DMS 273 (cell line): ENCODE results near the gene GPM6B.

ENCODE experiments used
- DNase-seq: peaks from one replicate; lab custom pipeline; 2025; ENCODE audit not compliant: unreplicated experiment; lab: John Stamatoyannopoulos, UW

Gene GPM6B

DNA sequence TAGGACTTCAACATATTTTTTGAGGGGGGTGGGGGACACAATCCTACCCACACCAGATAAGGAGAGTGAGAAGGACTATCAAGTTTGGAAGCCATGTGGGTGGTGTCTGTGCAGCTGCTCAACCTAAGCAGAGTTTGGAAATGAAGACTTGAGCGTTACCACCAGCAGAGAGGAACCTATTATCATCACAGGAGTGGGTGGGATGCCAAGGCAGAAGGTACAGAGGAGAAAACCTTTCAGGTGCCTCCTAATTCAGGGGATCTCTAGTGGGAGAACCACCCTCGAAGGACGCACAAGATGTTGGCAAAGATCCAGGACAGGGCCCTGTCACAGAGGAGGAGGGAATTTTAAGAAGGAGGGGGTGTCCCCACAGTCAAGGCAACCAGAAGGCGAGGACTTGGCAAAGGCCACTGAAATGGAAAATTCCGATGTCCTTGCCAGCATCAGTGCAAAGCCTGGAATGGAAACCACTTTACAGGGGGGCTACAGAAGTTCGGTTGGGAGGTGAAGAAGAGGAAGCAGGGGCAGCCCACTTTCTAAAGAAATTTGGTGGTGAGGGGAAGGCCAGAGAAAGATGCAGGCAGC is 8.4 kb upstream of the GPM6B start:
- DNase-seq = peak; percentile 11

DNA sequence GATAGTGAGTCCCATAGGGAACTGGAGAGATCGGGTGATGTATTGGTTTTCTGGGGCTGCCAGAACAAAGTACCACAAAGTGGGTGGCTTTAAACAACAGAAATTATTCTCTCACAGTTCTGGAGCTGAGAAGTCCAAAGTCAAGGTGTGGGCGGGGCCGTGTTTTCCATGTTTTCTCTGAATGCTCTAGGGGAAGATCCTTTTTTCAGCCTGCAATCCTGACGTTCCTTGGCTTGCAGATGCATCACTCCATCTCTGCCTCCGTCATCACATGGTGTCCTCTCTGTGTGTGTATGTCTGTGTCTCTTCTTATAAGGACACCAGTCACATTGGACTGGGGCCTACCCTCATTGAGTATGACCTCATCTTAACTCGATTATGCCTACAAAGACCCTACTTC is 7.9 kb upstream of the GPM6B start:
- no peak for DNase-seq

DNA sequence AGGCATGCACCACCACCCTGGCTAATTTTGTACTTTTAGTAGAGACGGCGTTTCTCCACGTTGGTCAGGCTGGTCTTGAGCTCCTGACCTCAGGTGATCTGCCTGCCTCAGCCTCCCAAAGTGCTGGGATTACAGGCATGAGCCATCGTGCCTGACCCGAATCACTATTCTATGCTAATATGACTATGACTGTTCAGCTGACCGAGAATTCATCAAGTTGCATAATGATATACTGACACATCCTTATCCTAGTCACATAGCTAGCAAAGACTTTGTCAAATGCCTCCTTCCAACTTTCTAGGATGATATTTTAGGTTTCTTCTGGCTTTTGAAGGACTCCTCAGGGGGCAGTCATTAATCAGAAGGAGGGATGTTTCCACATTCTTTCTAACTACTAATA is 4.8 kb upstream of the GPM6B start:
- no peak for DNase-seq

DNA sequence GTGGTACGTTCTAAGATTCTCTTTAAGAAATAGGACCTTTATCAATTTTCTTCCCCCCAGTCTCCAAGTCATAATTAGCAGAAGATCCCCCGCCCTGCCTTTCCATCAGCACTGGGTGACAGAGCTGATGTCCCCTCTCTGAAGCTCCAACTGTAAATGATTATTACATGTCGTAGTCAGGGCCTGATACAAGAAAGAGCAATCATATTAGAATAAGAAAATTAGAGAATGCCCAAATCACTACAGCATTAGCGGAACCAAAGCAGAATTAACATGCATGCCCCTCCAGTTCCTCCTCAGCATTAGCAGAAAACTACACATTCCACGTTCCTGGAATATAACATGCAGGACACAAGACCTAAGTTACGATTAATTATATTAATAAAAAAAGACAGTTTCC is 717 bp downstream of the GPM6B start:
- no peak for DNase-seq

DNA sequence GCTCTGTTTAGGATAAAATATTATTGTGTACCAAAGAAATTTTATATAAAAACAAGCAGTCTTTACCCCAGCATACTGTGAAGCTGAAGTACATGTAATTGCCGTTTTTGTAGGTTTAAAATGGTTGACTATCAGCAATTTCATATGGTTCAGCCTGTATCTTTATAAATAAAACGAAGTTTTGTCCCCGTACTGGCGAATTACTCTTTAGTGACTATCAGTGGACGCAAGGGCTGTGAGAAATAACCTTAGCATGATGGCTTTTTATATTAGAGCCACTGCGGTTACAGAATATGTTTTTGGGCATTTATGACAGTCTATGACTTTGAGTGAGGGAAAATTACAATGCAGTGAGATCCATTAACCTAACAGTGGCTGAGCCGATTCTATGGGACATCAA is 1.2 kb downstream of the GPM6B start:
- no peak for DNase-seq

DNA sequence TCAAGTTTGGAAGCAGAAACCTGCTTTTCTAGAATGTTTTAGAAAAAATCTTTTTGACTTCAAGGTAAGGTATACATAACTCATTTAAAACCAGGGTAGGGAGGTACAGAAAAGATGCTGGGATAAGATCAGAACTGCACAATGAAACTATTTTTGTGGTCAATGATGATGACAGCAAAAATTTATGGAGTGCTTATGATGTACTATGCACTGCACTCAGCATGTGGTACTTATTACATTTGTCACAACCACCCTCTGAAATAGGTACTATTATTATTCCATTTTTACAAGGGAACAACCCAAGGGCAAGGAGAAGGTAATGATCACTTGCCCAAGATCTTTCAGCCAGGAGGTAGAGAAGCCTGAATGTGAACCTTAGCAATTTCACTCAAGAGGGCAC is 8.0 kb downstream of the GPM6B start:
- DNase-seq = peak; percentile 40

DNA sequence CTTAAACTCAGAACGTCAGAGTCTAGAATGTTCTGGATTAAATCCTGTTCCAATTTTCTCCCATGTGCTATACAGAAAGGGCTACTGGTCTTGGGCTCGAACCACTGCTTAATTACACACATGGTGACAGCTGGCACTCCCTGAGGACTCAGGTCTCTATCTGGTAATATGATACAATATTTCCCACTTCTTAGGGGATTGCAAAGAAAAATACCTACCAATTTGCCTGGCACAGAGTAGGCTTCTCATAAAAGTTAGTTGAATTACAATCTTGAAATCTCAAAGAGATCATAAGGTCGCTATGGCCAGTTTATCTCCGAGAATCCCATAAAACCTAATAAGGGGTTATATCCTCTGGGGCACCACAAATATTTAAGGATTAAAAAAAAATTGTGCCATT is 8.6 kb downstream of the GPM6B start:
- peak; percentile 76 for DNase-seq

DNA sequence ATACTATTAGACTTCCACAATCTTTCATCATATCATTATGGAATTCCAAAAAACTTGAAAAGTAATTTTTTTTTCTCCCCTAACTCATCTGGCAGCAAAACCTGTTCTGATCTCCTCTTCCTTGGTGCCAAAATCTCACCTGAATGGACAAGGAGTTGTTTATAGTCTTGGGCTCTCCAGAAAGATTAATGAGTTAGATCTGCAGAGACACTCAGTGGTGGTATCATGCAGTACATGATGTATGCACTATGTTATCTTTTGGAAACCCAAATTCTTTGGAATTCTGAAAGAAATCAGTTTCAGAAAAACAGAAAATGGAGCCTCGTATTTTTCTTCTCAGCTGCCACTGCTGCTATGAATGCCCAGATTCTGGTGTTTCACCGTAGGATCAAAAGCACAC is 11.7 kb downstream of the GPM6B start:
- DNase-seq = no peak

DNA sequence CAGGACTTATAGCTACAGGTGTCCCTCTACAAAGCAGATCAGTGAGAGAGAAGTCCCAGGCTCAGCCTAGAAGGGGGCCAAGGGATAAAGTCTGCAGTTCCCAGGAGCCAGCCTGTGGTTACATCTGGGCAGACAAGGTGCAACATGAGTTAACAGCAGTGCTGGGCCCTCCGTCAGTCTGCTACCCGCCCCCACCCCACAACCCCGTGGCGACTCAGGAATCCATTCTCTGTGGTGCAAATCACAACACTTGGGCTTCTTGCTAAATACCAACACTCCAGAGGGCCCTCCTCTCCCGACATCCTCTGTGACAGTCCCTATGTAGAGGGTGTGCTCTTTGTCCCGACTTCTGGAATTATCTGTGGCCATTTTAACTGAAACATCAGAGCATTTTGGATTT is 13.8 kb downstream of the GPM6B start:
- no peak for DNase-seq

DNA sequence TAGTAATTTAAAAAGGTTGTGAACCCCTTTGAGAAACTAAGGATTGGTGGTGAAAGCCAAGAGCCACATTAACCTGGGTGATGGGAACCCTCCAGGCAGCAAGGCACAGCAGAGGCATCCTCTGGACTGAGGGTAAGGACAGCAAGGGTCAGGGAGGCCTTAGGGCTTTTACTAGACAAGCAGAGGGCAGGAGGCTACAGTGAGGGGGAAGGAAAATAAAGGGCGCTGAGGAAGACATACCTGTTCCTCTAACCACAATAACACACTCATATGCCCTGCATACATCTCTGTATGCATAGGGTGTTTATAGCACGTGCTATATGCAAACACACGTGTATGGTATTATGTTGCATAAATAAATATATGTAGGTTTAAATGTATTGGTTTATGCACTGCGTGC is 18.7 kb downstream of the GPM6B start:
- no peak for DNase-seq

DNA sequence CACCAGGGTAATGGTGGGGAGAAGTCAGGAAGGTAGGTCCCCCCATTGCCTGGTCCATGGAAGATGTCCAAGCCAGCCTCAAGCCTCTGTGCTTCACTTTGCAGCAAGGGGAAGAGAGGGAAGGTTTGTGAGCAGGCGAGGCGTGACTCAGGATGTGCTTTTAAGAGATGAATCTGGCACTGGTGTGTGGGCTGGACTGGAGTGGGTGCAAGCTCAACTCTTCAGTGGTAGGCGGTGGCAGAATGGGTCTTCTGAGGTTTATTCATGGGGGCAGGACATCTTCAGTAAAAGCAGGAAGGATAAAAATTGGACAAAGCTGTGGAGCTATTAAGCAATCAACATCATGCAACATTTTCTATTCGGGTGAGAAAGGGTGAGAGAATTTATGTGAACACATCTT is 19.4 kb downstream of the GPM6B start:
- DNase-seq = no peak

DNA sequence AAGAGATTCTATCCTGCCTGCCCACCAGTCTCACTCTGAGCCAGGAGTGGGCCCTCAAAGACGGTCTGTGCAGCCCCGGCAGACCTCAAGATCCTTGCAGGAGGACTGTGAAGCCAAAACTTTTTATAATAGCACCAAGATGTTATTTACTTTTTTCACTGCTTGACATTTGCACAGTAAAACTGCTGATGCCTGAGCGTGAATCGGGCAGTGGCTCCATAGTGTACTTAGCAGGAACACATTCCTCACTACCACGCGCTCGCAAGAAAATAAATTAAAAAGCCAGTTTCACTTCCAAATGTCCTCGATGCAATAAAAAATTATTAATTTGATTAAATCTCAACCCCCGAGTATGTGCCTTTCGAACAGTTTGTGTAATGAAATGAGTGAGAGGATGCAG is 22.5 kb downstream of the GPM6B start:
- no peak for DNase-seq

DNA sequence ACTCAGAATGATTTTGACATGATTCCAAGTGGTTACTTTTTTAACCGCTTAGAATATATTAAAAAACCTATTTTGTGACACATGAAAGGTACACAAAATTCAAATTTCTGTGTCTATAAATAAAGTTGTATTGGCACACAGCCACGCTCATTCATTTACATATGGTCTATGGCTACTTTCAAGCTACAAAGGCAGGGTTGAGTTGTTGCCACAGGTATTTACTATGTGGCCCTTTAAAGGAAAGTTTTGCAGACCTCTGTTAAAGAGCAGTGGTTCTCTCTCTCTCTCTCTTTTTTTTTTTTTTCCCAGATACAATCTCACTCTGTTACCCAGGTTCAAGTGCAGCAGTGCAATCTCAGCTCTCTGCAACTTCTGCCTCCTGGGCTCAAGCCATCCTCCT is 23.0 kb downstream of the GPM6B start:
- DNase-seq = no peak

DNA sequence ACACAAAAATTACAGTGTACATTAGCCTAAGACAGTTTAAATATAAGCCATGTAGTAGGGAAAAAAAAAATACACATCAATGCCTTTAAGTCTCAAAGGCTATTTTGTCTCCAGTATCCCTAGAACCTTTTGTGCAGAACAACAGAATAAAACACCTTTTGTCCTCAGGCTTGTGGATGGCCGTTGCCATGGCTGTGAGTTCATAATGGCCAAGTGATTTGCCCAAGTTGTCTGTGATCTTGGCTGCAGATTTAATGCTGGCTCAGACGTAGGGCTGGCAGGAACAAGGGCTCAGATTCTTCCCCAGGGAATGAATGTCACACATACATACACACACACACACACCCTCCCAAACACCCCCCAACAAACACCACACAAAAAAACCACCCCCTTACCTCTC is 25.3 kb downstream of the GPM6B start:
- DNase-seq = no peak

DNA sequence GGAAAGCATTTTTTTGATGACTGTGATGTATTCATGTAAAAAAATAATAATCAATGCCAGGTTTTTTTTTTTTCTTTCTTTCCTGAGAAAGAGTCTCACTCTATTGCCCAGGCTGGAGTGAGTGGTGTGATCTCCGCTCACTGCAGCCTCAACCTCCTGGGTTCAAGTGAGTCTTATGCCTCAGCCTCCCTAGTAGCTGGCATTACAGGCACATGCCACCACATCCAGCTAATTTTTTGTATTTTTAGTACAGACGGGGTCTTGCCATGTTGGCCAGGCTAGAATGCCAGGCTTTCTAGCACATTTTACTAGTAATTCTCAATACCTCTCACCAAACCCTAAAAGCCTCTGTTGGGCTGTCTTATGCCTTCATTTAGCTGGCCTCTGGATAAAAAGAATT is 25.7 kb downstream of the GPM6B start:
- DNase-seq = no peak

DNA sequence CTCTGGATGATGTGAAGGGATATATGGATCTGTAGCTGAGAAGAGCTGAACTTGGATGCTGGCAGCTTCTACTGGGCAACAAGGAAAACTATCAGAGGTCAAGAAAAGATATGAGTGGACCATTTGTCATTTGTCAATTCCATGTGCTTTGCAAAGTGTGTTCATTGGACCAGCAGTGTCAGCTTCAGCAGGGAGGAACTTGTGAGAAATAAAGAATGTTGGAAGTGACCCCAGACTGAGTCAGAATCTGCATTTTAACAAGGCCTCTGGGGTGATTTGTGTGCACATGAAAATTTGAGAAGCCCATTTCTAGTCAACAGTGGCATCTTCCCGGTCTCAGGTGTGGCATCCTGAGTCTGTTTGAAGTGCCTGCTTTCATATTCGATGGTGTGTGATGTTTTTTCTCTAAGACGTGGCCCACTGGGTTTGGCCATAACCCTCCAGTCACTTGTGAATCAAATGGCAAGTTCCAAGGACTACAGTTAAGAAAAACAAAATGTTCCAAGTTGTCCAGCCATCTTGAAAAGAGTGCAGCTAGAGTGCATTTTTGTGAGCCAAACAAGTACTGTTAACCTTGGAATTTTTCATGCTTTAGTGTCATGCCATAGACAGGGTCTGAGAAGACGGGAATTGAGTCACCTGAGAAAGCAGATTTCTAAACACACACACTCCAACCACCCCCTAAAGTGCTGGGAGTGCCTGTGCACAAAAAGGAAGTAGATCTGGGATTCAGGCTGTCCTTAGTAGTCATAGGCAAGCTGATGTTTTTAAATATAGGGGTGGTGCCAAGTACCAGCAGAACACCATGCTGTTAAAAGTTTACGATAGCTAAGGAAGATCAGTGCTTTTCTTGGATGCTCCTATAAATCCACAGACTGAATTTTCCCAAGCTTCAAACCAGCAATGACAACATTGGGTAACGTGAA is 26.4 kb downstream of the GPM6B start:
- DNase-seq = no peak

DNA sequence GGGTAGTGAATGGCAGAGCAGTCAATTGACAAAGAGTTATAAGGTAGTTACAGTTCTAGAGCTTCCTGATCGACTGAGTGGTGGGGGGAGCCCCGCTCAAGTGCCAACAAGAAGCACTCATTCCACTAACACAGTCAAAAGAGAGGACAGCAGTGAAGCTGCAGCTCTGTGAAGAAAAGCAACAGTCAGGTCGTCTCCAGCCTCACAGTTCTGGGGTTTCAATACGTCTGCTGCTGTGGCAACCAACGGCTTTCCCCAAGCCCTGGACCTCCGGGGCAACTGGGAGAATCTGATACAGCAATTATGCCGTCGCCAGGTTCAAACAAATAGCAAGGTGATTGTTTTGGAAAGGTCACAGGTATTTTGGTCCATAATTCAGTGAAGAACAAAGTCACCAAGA is 30.8 kb downstream of the GPM6B start:
- DNase-seq = no peak

DNA sequence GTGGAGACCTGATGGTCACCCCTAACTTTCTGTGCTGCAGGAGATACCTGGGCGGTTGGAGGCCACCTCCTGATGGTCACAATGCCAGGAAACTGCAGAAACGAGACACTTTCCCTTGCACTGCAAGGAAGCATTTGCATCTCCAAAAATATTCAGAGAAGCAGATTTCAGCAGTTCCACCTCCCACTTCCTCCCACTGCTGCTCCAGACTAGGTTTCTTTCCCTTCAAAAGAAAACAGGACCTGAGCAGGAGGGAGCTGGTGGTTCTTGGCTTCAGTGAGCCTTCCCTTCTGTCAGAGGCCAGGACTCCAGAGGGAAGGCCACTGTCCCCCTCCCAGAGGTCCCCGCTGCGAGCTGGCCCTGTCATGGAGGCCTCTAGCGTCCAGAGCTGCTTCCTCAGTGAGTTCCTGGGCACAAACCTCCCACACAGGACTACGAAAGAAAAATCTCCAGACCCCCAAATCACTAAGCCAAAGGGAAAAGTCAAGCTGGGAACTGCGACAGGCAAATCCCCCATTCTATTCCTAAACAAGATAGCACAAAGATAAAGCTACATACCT is 35.9 kb downstream of the GPM6B start:
- no peak for DNase-seq

DNA sequence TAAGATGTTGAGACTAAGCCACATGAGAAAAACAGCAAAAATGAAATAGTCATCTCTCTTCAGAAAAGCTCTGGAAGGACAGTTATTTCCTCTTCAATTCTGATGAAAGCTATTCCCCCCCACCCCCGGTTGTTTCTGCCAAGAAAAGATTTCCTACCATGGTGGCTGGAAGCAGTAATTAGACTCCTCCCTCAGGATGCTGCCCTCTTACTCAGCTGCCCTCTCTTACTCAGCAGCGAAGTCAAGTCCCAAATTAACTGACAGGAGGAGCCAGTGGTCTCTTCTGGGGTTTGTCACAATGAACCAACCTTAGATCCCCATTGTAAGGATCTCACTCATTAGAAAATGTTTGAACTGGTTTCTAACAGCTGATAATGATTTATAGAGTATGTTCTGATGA is 38.0 kb downstream of the GPM6B start:
- peak; percentile 31 for DNase-seq

DNA sequence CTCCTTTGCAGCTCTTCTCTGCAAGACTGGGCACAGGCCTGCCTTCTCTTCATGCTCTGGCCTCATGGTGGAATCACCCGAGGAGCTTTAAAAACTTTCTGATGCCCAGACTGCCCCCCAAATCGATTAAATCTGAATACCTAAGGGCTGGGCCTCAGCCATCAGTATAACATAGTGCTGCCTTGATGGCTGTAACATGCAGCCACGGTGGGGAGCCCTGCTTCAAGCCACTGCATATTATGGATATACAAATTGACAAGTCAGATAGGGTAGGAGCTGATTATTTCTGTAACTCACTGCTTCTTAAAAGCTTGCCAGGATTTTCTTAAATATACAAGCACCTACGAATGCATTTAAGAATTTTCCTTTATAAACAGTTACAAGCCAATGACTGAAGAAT is 40.5 kb downstream of the GPM6B start:
- DNase-seq = no peak

DNA sequence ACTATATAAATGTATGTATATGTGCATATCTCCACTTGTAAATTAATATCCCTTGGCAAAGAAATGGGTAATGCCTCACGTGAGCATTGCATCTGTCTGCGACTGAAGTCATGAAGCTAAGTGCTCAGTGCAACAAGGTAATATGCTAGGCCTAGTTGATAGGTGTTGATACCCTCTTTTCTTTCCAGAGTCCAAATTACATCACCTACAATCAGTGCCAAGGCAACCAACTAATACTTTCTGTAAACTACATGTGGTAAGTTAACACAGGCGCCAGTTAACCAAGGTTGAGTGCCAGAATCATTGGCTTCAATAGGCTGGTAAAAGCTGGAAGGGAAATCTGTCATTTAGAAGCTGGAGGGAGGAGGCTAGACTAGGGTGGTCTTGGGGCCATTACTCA is 41.1 kb downstream of the GPM6B start:
- DNase-seq = no peak

DNA sequence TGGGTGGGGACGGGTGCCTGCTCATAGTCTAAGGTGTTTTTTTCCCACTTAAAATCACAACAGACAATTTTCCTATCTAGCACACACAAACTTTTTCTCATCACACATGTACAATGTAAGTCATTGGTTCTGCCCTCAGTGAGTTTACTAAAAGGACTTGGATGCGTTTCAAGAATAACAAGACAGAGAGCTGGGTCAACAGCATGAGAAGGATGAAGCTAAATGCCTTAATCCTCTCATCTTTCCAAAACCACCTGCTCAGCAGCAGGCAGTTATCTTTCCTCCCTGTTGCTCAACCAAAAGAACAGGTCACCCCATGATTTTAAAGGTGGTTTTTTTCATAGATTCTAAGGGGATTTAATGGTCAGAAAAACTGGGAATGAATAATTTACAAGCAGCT is 42.2 kb downstream of the GPM6B start:
- DNase-seq = peak; percentile 9
